IPS-15b (cell line): ENCODE data around the gene ITGA7.

ENCODE experiments used
- H3K27me3 ChIP-seq: one replicate; pipeline ENCODE4 v1.6.1; 2013; ENCODE audit warnings: low read length; ENCODE audit not compliant: control insufficient read depth, insufficient read depth
- H3K36me3 ChIP-seq: one replicate; pipeline ENCODE4 v1.6.1; 2013; ENCODE audit warnings: low read length; ENCODE audit not compliant: control insufficient read depth, insufficient read depth
- H3K4me1 ChIP-seq: one replicate; pipeline ENCODE4 v1.6.1; 2013; ENCODE audit warnings: mild to moderate bottlenecking, low read length; ENCODE audit not compliant: control insufficient read depth, insufficient read depth
- H3K4me3 ChIP-seq: one replicate; pipeline ENCODE4 v1.5.1; 2013; ENCODE audit warnings: low read depth, low read length
- H3K9ac ChIP-seq: one replicate; pipeline ENCODE4 v1.6.1; 2013; ENCODE audit warnings: low read depth, mild to moderate bottlenecking, low read length
- H3K9me3 ChIP-seq: one replicate; pipeline ENCODE4 v1.6.1; 2013; ENCODE audit warnings: mild to moderate bottlenecking, low read length; ENCODE audit not compliant: control insufficient read depth, insufficient read depth

The ITGA7 gene

GRCh38 chr12:55703288-55703687 lies 4.4 kb downstream of the ITGA7 start:
- no peaks in the 10 kb centered on the region for H3K9me3 ChIP-seq
- H3K36me3 ChIP-seq, result peaks cover 2% of the 10 kb centered on the region
- no peak overlapping the region for H3K4me3 ChIP-seq
- peaks cover 5% of the 10 kb centered on the region for H3K27me3 ChIP-seq
- peaks cover 7% of the 10 kb centered on the region for H3K4me1 ChIP-seq
- no peak overlapping the region for H3K9ac ChIP-seq

- Histone ChIP-seq H3K27me3 (peaks cover 5% of the 10 kb centered on the region), H3K4me3 (no peak overlapping the region), H3K36me3 (peaks cover 2% of the 10 kb centered on the region), H3K9ac (no peak overlapping the region), H3K4me1 (peaks cover 7% of the 10 kb centered on the region), H3K9me3 (no peaks in the 10 kb centered on the region)
Measured at GRCh38 chr12:55702861-55703260, 4.8 kb downstream of the ITGA7 start.

GRCh38 chr12:55700255-55701018 lies 7.3 kb downstream of the ITGA7 start:
- Histone ChIP-seq H3K4me3 (no peak overlapping the region), H3K36me3 (peaks cover 12% of the 10 kb centered on the region), H3K27me3 (no peaks in the 10 kb centered on the region), H3K9me3 (no peaks in the 10 kb centered on the region), H3K4me1 (peaks cover 1% of the 10 kb centered on the region), H3K9ac (no peak overlapping the region)

DNA sequence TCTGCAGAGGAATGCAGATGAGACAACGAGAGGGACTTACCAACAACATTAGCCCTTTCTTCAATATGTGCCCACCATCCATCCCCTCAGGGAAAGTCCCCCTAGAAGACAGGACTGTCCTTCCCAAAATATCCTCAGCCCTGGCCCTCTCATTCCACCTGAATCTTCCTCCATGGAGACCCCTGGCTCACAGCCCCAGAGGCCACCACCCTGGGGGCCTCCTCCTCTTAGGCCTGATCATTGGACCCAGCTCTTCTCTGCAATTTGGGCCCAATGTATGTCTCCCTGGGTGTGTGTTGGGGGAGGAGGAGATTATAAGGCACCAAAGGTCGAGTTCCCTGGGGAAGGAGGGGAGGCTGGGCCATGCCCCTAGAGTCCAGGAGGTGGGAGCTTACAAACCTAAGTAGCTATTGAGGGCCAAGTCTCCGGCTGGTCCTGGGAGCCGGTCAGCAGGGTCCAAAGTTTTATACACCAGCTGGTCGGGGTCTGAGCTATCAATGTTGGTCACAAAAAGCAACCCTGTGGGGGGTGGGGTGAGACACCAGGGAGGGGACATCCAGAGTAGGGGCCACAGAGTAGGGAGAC lies 8.1 kb downstream of the ITGA7 start:
- H3K27me3 ChIP-seq, result no peaks in the 10 kb centered on the region
- no peaks in the 10 kb centered on the region for H3K9me3 ChIP-seq
- peaks cover 14% of the 10 kb centered on the region for H3K36me3 ChIP-seq
- H3K4me1 ChIP-seq, result no peaks in the 10 kb centered on the region
- H3K4me3 ChIP-seq, result no peak overlapping the region
- H3K9ac ChIP-seq, result no peak overlapping the region

DNA sequence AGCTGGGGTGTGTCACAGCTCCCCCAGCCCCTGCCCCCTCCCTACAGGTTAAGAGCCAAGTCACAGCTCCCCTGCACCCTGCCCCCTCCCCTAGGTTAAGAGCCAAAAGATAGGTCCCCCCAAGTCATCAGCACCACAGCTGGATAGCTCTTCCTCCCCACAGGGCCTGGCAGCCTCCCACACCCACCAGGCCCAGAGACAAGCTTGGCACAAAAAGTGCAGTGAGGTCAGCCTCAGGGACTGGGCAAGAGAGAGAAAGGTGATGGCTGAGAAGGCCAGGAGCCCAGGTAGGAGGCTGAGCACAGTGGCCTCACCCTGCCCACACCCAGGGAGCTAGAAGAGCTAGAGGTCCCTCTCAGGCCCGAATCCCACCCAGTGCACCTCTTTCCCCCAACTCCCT lies 8.7 kb downstream of the ITGA7 start:
- Histone ChIP-seq H3K9ac (no peak overlapping the region), H3K4me1 (no peaks in the 10 kb centered on the region), H3K27me3 (no peaks in the 10 kb centered on the region), H3K9me3 (no peaks in the 10 kb centered on the region), H3K4me3 (no peak overlapping the region), H3K36me3 (peaks cover 18% of the 10 kb centered on the region)

GRCh38 chr12:55698241-55698955 lies 9.3 kb downstream of the ITGA7 start:
- no peak overlapping the region for H3K9ac ChIP-seq
- no peaks in the 10 kb centered on the region for H3K4me1 ChIP-seq
- peaks cover 21% of the 10 kb centered on the region for H3K36me3 ChIP-seq
- H3K4me3 ChIP-seq, result no peak overlapping the region
- no peaks in the 10 kb centered on the region for H3K9me3 ChIP-seq
- no peaks in the 10 kb centered on the region for H3K27me3 ChIP-seq

DNA sequence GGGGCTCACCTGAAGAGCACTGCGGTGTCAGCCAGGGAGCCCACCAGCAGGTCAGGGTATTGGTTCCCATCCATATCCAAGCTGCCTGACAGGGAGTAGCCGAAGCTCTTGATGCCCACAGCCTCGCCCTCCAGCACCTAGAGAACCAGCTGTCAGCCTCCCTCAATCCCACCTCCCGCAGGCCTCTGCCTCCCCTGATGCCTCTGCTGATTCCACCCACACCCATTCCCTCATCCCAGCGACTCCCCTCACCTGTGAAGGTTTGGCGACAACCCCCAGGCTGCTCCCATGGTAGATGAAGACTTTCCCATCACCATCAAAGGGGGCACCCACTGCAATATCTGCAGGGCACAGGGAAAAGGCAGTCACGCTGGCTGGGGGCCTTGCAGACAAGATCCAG lies 10.0 kb downstream of the ITGA7 start:
- no peaks in the 10 kb centered on the region for H3K9me3 ChIP-seq
- no peak overlapping the region for H3K9ac ChIP-seq
- no peaks in the 10 kb centered on the region for H3K27me3 ChIP-seq
- peaks cover 26% of the 10 kb centered on the region for H3K36me3 ChIP-seq
- no peaks in the 10 kb centered on the region for H3K4me1 ChIP-seq
- no peak overlapping the region for H3K4me3 ChIP-seq

DNA sequence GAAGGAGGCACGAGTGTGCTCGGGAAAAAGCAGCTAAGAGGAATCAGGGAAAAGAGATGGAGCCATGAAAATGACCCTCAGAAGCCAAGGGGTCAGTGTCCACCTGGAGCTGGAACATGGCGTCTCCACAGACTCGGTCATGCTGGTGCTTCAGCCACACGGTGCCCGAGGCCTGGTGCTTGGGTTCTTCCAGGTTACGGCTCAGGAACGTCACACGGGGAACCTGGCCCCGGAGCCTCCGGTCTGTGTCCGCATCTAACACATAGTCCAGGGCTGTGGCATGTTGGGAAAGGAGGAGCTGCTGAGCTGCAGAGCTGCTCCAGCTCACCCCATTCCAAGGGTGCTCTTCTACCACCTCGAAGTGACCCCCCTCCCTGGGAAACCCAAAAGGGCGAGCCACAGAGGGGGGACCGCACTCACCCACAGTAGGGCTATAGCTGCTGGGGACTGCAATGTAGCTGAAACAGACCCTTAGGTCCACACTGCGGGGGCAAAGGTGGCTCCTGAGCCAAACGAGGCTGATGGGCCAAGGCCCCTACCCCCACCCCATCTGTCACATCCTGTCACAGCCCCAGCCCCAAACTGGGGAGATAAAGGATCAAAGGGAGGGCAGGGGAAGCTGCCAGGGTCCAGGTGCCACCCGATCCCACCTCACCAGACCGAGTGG lies 10.8 kb downstream of the ITGA7 start:
- H3K9ac ChIP-seq, result no peak overlapping the region
- H3K36me3 ChIP-seq, result peaks cover 29% of the 10 kb centered on the region
- H3K4me1 ChIP-seq, result no peaks in the 10 kb centered on the region
- no peaks in the 10 kb centered on the region for H3K27me3 ChIP-seq
- H3K4me3 ChIP-seq, result no peak overlapping the region
- H3K9me3 ChIP-seq, result no peaks in the 10 kb centered on the region

- Histone ChIP-seq H3K4me3 (no peak overlapping the region), H3K9me3 (no peaks in the 10 kb centered on the region), H3K27me3 (no peaks in the 10 kb centered on the region), H3K36me3 (peaks cover 29% of the 10 kb centered on the region), H3K4me1 (no peaks in the 10 kb centered on the region), H3K9ac (no peak overlapping the region)
Measured at GRCh38 chr12:55696141-55696540, 11.6 kb downstream of the ITGA7 start.

GRCh38 chr12:55695349-55695748 lies 12.4 kb downstream of the ITGA7 start:
- Histone ChIP-seq H3K4me3 (no peak overlapping the region), H3K9ac (no peak overlapping the region), H3K4me1 (no peaks in the 10 kb centered on the region), H3K27me3 (no peaks in the 10 kb centered on the region), H3K9me3 (no peaks in the 10 kb centered on the region), H3K36me3 (peaks cover 29% of the 10 kb centered on the region)

DNA sequence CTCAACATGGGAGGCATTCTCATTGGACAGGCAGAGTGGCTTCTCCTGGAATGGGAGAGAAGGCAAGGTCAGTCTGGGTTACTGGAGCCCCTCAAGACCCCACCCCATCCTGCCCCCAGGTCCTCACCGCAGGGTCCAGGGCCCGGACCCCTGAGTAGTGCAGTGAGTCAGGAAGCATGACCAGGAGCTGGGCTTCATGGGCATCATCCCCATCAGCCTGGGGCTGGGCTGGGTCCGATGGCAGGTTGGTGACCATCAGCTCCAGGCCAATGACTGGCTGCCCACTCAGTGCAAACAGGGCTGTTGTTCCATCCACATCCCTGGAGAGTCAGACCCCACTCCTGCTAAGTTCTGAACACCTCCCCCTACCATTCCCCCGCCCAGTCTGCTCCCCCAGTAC lies 13.1 kb downstream of the ITGA7 start:
- no peak overlapping the region for H3K9ac ChIP-seq
- no peaks in the 10 kb centered on the region for H3K4me1 ChIP-seq
- no peak overlapping the region for H3K4me3 ChIP-seq
- peaks cover 27% of the 10 kb centered on the region for H3K36me3 ChIP-seq
- no peaks in the 10 kb centered on the region for H3K27me3 ChIP-seq
- no peaks in the 10 kb centered on the region for H3K9me3 ChIP-seq
